ENCODE results near the gene SGTA. TPM values are rescaled to one million over a fixed set of nuclear protein-coding genes. Genes with fewer than 3 reads are reported as not detected.

SGTA gene
- total RNA-seq, result 37.7 and 52.3 TPM in 2 replicates

GRCh38 chr19:2782936-2783780 lies at the start of gene SGTA:
Gene SGTA (minus strand): TSS chr19:2783273. CDS start chr19:2769068, 14,205 bp downstream.

GRCh38 chr19:2819540-2820111 lies 36.6 kb upstream of the SGTA start, which contains the start of gene ZNF554:
Gene ZNF554 (plus strand): TSS chr19:2819868. CDS start chr19:2820072, 204 bp downstream.

GRCh38 chr19:2785244-2785997 lies 2.3 kb upstream of the SGTA start, which contains the start of gene THOP1:
Gene THOP1 (plus strand): TSS chr19:2785503. CDS start chr19:2785663, 160 bp downstream.

GRCh38 chr19:2739602-2740313 lies 43.3 kb downstream of the SGTA start, which contains the start of gene SLC39A3:
Gene SLC39A3 (minus strand): TSS chr19:2740017. CDS start chr19:2737257, 2,760 bp downstream.

GRCh38 chr19:2720777-2721569 lies 62.1 kb downstream of the SGTA start, which contains the start of gene DIRAS1:
Gene DIRAS1 (minus strand): TSS chr19:2721372. CDS start chr19:2717806, 3,566 bp downstream.

Other genes with a start within 250 kb of the SGTA start
- gene GNG7, start 80.6 kb downstream of the SGTA start, total RNA-seq, result 0.15 and 0.99 TPM in 2 replicates
- 6.4 and 12.4 TPM in 2 replicates for gene DIRAS1, start 61.9 kb downstream of the SGTA start, total RNA-seq
- gene SLC39A3, start 43.3 kb downstream of the SGTA start, total RNA-seq, result 30.7 and 37.5 TPM in 2 replicates
- gene THOP1, start 2.2 kb upstream of the SGTA start, total RNA-seq, result 63.5 and 99.0 TPM in 2 replicates
- 5.8 and 6.1 TPM in 2 replicates for gene ZNF554, start 36.6 kb upstream of the SGTA start, total RNA-seq
- gene ZNF555, start 58.2 kb upstream of the SGTA start, total RNA-seq, result 6.0 and 8.7 TPM in 2 replicates
- gene ZNF556, start 84.1 kb upstream of the SGTA start, total RNA-seq, result not detected in 2 replicates
- gene ZNF57, start 117.7 kb upstream of the SGTA start, total RNA-seq, result 4.1 and 4.4 TPM in 2 replicates
- 4.0 and 6.5 TPM in 2 replicates for gene ZNF77, start 161.7 kb upstream of the SGTA start, total RNA-seq
- 0.87 and 1.5 TPM in 2 replicates for gene TLE6, start 194.3 kb upstream of the SGTA start, total RNA-seq
- gene TLE2, start 246.0 kb upstream of the SGTA start, total RNA-seq, result 1.2 and 3.6 TPM in 2 replicates

Data from smooth muscle cell of trachea (primary cell).